DOHH2 (cell line): ENCODE data around the gene CLCN3.
"Not testable (repeated sequence)": the region's sequence is repeated elsewhere in the genome, so short reads cannot be mapped to it uniquely, and the experiment has no call there.

Experiments
- H3F3A ChIP-seq: fragments of 200-600 bp; sonication (generic), shearing (Covaris generic); 2 replicates; pipeline ENCODE4 v1.6.0; 2016; ENCODE audit warnings: antibody characterized with exemption, mild to moderate bottlenecking; ENCODE audit not compliant: control insufficient read depth, insufficient read depth
- H3K27ac ChIP-seq: fragments of 200-600 bp; sonication (generic); 2 replicates; pipeline ENCODE4 v1.5.1; 2014; ENCODE audit warnings: low read depth, mild to moderate bottlenecking, low read length, moderate library complexity
- H3K27me3 ChIP-seq: fragments of 200-600 bp; sonication (generic); 2 replicates; pipeline ENCODE4 v1.6.1; 2014; ENCODE audit warnings: mild to moderate bottlenecking, low read length, mixed read lengths; ENCODE audit not compliant: control insufficient read depth
- H3K36me3 ChIP-seq: fragments of 200-600 bp; sonication (generic); 2 replicates; pipeline ENCODE4 v1.6.1; 2014; ENCODE audit warnings: mild to moderate bottlenecking, low read length, moderate library complexity, mixed read lengths; ENCODE audit not compliant: control insufficient read depth
- H3K4me1 ChIP-seq: fragments of 200-600 bp; sonication (generic); 2 replicates; pipeline ENCODE4 v1.6.1; 2014; ENCODE audit warnings: mild to moderate bottlenecking, low read length, mixed read lengths; ENCODE audit not compliant: control insufficient read depth
- H3K4me2 ChIP-seq: fragments of 200-600 bp; sonication (generic); 2 replicates; pipeline ENCODE4 v1.6.0; 2014; ENCODE audit warnings: mild to moderate bottlenecking, low read length, moderate library complexity
- H3K4me3 ChIP-seq: fragments of 200-600 bp; sonication (generic); 2 replicates; pipeline ENCODE4 v1.5.1; 2014; ENCODE audit warnings: mild to moderate bottlenecking, low read length, mixed read lengths
- H3K79me2 ChIP-seq: fragments of 200-600 bp; sonication (generic); 2 replicates; pipeline ENCODE4 v1.6.1; 2014; ENCODE audit warnings: mild to moderate bottlenecking, low read length, mixed read lengths; ENCODE audit not compliant: control insufficient read depth
- H3K9me2 ChIP-seq: fragments of 200-600 bp; sonication (generic); replicated peaks from 2 replicates; pipeline ENCODE4 v1.6.1; 2014; ENCODE audit warnings: mild to moderate bottlenecking, low read length, mixed read lengths; ENCODE audit not compliant: control insufficient read depth
- H3K9me3 ChIP-seq: fragments of 200-600 bp; sonication (generic); 2 replicates; pipeline ENCODE4 v1.6.1; 2014; ENCODE audit warnings: antibody characterized with exemption, low read length, mixed read lengths; ENCODE audit not compliant: control insufficient read depth, insufficient read depth
- H4K20me1 ChIP-seq: fragments of 200-600 bp; sonication (generic); 2 replicates; pipeline ENCODE4 v1.6.0; 2014; ENCODE audit warnings: low read depth, mild to moderate bottlenecking, antibody characterized with exemption, low read length, moderate library complexity; ENCODE audit not compliant: control insufficient read depth, insufficient read depth
- EZH2phosphoT487 ChIP-seq: fragments of 200-600 bp; sonication (generic); IDR thresholded peaks from 2 replicates; pipeline ENCODE4 v1.6.1; 2017; ENCODE audit warnings: borderline replicate concordance, mild to moderate bottlenecking, antibody characterized with exemption, low read length, moderate library complexity, mixed read lengths
- TF ChIP-seq, protein P1 (sequence below): fragments of 200-600 bp; sonication (generic); IDR thresholded peaks from one replicate; pipeline ENCODE4 v1.5.1; 2014; ENCODE audit warnings: antibody characterized with exemption, mild to moderate bottlenecking, low read depth, low read length; ENCODE audit not compliant: poor library complexity, severe bottlenecking

The CLCN3 gene

GRCh38 chr4:169724260-169724659, 103.9 kb downstream of the CLCN3 start:
- Histone ChIP-seq H3K9me3 (no peaks in the 10 kb centered on the region), H3K27ac (no peak overlapping the region), H3K4me3 (no peak overlapping the region), H3K27me3 (no peaks in the 10 kb centered on the region), H3K79me2 (no peaks in the 10 kb centered on the region), H3K9me2 (no peaks in the 10 kb centered on the region), H3K36me3 (peaks cover 13% of the 10 kb centered on the region), H3K4me1 (no peaks in the 10 kb centered on the region), H3K4me2 (no peak overlapping the region), H3F3A (no peaks in the 10 kb centered on the region), H4K20me1 (no peaks in the 10 kb centered on the region)
- TF ChIP-seq EZH2phosphoT487, result no peak

DNA sequence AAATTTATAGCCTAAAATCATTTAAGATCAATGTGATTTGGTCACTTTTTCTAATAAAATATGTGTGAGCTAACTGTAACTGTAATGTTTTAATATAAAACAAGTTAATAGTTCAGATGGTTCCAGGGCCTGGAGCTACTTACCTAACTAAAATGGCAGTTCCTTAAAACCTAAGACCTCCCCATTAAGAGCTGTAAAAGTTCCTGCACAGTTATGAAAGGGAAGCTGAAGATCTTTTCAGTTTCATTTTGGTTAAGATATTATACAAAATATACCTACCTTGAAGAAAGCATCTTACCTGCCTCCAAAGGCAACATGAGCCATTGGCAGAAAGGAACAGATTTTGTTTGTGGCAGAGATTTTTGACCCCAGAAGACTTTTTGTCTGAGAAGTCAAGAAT, 107.2 kb downstream of the CLCN3 start:
- Histone ChIP-seq H3K27ac (no peak overlapping the region), H3K4me2 (no peak overlapping the region), H3K4me3 (no peak overlapping the region), H4K20me1 (no peaks in the 10 kb centered on the region), H3F3A (no peaks in the 10 kb centered on the region), H3K79me2 (no peaks in the 10 kb centered on the region), H3K27me3 (no peaks in the 10 kb centered on the region), H3K9me2 (no peaks in the 10 kb centered on the region), H3K9me3 (no peaks in the 10 kb centered on the region), H3K4me1 (no peaks in the 10 kb centered on the region), H3K36me3 (no peaks in the 10 kb centered on the region)
- no peak for TF ChIP-seq EZH2phosphoT487
- TF ChIP-seq, protein P1, sequence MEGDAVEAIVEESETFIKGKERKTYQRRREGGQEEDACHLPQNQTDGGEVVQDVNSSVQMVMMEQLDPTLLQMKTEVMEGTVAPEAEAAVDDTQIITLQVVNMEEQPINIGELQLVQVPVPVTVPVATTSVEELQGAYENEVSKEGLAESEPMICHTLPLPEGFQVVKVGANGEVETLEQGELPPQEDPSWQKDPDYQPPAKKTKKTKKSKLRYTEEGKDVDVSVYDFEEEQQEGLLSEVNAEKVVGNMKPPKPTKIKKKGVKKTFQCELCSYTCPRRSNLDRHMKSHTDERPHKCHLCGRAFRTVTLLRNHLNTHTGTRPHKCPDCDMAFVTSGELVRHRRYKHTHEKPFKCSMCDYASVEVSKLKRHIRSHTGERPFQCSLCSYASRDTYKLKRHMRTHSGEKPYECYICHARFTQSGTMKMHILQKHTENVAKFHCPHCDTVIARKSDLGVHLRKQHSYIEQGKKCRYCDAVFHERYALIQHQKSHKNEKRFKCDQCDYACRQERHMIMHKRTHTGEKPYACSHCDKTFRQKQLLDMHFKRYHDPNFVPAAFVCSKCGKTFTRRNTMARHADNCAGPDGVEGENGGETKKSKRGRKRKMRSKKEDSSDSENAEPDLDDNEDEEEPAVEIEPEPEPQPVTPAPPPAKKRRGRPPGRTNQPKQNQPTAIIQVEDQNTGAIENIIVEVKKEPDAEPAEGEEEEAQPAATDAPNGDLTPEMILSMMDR, result no peak

DNA sequence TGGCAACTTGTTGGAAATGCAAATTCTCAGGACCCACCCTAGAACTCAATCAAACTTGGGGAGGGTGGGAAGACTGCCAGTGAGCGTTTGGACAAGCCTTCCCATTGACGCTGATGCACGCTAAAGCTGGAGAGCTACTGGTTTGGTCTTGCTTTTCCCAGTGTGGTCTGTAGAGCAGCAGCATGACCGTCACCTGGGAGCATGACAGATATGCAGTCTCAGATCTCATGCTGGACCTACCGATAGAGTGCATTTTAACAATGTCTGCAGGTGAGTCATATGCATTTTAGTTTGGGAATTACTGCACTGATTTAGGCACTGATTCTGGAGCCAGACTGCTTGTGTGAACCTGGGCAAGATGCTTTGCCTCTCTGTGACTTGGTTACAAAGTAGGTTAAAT, 110.2 kb downstream of the CLCN3 start:
- H3K4me2 ChIP-seq, result no peak overlapping the region
- no peaks in the 10 kb centered on the region for H3K36me3 ChIP-seq
- H3K9me2 ChIP-seq, result no peaks in the 10 kb centered on the region
- H3K4me3 ChIP-seq, result no peak overlapping the region
- H3K9me3 ChIP-seq, result no peaks in the 10 kb centered on the region
- no peaks in the 10 kb centered on the region for H3K4me1 ChIP-seq
- H3K79me2 ChIP-seq, result no peaks in the 10 kb centered on the region
- H3K27me3 ChIP-seq, result no peaks in the 10 kb centered on the region
- H4K20me1 ChIP-seq, result no peaks in the 10 kb centered on the region
- H3F3A ChIP-seq, result no peaks in the 10 kb centered on the region
- H3K27ac ChIP-seq, result no peak overlapping the region
- TF ChIP-seq, protein P1, result no peak
- no peak for TF ChIP-seq EZH2phosphoT487

DNA sequence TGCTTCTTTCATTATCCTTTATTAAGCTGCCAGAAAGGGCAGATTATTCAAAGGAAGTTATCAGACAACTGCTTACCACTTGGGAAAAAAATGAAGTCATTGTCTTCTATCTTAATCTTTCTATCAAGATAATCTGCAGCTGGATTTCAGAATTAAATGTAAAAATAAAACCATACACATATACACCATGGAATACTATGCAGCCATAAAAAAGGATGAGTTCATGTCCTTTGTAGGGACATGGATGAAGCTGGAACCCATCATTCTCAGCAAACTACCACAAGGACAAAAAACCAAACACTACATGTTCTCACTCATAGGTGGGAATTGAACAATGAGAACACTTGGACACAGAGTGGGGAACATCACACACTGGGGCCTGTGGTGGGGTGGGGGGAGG, 118.2 kb downstream of the CLCN3 start:
- not testable (repeated sequence) for H3K9me2 ChIP-seq, H3F3A ChIP-seq, H3K4me2 ChIP-seq, H3K79me2 ChIP-seq, H3K36me3 ChIP-seq, H3K27me3 ChIP-seq, H3K4me3 ChIP-seq, H3K27ac ChIP-seq, H3K9me3 ChIP-seq, H3K4me1 ChIP-seq, H4K20me1 ChIP-seq
